Measurements from ENCODE around the gene CHST8. TPM values are rescaled to one million over a fixed set of nuclear protein-coding genes. Genes with fewer than 3 reads are reported as not detected.

CHST8 gene
- total RNA-seq, 1 experiment from 2014 or later = 0.79 TPM

DNA sequence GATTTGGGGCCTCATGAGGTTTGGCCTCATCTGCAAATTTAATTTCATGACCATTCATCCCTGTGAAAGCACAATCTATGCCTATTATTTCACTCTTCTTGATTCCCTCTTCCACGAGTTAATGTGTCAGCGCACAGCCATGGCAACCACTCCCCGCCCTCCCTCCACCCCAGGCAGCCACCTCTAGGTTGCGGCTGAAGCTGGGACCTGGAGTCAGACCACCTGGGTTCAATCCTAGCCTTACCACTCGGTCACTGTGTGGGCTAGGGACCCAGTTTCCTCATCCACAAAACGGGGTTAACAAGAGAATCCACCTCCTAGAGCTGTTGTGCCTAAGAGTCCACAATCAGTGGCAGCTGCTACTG, 9.8 kb downstream of the CHST8 start:
- DNase-seq (ENCODE audit: low read depth, low spot score) = no peak
- in situ Hi-C loops (cut with HindIII; ENCODE audit: low pct_unique_long_range_greater_than_20kb, low sequenced_read_pairs) = no loop called here

DNA sequence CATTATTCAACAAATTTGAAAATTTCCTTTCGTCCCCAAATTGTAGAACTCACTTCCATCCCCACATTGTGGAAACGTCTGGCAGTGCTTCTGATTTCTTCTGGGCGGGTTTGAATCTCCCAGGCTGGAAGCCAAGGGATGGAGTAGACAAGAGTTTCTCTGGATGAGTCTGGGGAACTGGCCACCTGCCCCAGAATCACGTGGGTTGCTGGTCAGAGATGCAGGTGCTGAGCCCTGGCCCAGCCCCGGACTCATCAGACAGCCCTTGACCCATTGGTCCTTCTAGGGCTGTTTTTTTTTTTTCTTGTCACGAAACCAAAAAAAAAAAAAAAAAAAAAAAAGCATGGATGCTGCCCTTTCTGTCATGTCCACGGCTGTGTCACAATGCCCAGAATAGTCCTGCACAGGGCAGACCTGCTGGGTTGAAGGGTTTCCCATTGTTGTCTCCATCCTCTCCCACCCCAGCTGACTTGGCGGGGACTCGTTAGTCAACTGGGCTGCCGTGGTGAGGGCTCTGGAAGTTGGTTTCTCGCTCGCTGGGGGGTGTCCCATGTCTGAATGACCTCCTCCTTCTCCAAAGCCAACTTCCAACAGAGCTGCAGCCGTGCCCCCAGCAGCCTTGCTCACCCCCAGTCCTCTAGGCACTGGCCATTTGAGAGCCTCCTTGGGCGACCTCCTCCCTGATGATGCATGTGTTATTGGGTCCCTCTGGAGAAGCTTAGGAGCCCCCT, 12.8 kb downstream of the CHST8 start:
- in situ Hi-C loops (cut with HindIII; ENCODE audit: low pct_unique_long_range_greater_than_20kb, low sequenced_read_pairs) = no loop called here
- no peak for DNase-seq (ENCODE audit: low read depth, low spot score)

DNA sequence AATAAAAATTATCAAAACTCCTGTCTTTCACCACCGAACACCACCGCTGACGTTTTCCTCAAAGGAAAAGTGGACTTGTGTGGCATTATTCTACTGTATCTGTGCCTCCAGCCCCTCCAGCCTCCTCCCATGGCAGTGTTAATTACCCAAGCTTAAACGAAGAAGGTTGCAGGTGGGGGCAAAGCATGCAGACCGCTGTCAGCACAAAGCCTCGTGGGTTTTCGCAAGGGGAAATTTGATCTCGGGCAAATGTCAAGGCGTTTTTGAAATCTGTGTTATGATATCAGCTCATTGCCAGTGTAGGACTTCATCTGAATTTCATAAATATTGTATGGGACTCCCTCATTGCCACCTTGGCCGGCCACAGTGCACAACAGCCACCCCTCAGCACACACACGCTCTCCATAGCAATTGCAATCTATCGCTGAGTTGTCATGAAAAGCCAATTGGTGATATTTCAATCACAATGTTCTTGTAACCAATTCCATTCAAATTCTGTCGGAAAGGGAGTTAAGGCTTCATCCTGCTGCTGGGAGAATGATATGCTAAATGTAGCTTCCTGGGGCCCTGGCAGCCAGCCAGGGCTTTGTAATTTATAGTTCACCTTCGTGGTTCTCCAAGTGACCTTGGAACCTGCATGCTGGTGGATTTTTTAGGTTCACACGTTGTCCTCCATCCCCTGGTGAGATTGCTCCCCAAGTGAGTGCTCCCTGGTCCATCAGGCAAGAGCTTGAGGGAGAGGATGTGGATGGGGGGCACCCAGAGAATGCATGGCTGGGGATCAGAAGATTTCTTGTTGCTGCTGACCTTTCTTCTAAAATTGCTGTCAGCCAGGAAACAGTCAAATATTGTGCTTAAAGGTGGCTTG, 16.6 kb downstream of the CHST8 start:
- DNase-seq (ENCODE audit: low read depth, low spot score) = no peak
- in situ Hi-C loops (cut with HindIII; ENCODE audit: low pct_unique_long_range_greater_than_20kb, low sequenced_read_pairs) = no loop called here

DNA sequence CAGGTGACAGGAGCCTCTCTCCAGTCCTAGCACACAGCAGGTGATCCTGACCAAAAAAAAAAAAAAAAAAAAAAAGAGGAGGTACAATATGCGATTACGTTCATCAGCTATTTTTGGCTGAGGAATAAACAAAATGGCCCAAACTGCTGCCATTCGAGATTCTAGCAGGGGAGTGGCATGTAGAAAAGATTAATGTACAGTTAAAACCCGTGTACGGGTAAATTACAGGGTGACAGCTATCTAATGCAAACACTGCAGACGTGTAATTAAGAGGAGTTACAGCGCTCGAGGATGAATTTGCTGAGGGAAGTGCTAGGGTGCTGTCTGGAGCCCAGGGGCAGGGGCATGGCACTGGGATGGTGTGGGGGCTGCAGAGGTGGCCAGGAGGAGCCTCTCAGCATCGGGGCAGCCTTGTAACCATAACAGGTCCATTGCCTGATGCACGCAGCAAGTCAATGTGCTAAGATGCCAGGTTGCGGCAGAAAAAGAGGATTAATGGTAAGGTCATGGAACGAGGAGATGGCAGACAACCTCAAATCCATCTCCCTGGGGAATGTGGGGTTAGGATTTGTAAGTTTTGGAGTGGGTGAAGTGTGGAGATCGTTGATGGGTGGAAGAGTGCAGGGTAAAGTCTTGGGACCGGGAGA, 17.4 kb downstream of the CHST8 start:
- in situ Hi-C loops (cut with HindIII; ENCODE audit: low pct_unique_long_range_greater_than_20kb, low sequenced_read_pairs) = no loop called here
- no peak for DNase-seq (ENCODE audit: low read depth, low spot score)

DNA sequence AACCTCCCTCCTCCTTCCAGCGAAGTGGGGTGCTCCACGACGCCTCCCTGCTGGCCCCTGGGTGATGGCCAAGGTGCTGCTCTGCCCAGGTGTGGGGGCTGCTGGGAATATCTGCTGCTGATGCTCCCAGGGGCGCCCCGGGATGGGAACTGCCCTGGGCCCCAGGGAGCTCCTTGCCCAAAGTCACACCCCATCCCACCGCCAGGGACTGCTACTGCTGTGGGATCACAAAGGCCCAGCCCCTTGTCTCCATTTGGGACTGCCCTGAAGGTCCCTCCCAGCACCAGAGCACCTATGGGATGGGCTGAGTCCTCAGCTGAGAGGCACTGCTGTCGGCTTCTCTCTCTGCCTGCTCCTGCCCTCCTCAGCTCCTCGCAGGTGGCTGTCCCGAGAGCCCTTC, 19.0 kb downstream of the CHST8 start:
- DNase-seq (ENCODE audit: low read depth, low spot score) = no peak
- in situ Hi-C loops (cut with HindIII; ENCODE audit: low pct_unique_long_range_greater_than_20kb, low sequenced_read_pairs) = no loop called here

DNA sequence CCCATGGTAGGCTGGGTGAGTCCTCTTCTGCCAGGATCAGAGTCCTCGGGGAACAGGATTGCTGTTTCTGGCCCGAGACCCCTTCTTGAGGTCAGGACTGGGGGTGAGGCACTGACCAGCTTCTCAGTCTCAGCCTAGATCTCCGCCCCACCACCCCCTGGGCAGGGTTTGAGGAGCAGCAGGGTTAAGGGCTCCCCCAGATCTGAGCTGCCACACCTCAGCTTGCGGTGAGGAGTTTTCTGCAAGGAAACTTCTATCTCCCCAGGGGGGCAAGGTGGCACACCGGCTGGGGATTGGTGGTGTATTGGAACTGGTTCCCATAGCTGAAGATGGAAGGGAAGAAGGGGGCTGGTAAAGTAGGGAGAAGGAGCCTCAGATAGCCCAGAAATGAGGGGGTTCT, 19.5 kb downstream of the CHST8 start:
- no peak for DNase-seq (ENCODE audit: low read depth, low spot score)
- in situ Hi-C loops (cut with HindIII; ENCODE audit: low pct_unique_long_range_greater_than_20kb, low sequenced_read_pairs) = no loop called here

DNA sequence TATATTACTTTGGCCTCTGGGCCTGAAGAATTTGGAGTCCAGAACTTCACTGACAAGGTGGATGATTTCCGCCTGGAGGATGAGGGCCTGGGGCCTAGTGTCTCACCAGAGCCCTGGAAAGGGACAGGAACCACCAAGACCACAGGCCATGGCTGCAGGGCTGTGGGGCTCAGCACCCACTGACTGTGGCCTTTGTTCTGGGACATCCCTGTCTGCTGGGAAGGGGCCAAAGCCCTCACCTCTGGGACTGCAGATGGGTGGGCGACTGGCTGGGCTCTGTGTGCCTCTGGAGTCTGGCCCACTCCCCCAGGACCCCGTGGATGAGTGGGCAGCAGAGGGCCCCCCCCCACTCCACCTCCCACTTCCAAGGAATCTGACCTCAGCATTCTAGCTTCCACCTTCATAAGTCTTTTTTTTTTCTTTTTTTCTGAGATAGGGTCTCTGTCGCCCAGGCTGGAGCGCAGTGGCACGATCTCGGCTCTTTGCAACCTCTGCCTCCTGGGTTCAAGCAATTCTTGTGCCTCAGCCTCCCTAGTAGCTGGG, 20.3 kb downstream of the CHST8 start:
- no peak for DNase-seq (ENCODE audit: low read depth, low spot score)
- in situ Hi-C loops (cut with HindIII; ENCODE audit: low pct_unique_long_range_greater_than_20kb, low sequenced_read_pairs) = no loop called here

DNA sequence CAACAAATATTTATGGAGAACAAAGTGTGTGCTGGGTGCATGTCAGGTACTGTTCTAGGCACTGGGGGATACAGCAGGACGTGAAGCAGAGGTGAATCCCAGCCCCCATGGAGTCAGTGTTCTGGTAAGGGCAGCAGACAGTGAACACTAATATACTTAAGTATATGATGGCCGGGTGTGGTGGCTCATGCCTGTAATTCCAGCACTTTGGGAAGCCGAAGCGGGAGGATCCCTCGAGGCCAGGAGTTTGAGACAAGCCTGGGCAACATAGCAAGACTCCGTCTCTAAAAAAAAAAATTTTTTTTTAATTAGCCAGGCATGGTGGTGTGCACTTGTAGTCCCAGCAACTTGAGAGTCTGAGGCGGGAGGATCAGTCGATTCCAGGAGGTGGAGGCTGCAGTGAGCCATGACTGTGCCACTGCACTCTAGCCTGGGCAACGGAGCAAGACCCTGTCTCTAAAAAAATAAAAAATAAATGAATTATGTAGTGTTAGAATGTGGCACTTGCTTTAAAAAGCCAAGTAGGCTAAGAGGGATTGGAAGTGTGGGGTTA, 22.6 kb downstream of the CHST8 start:
- DNase-seq (ENCODE audit: low read depth, low spot score) = no peak
- in situ Hi-C loops (cut with HindIII; ENCODE audit: low pct_unique_long_range_greater_than_20kb, low sequenced_read_pairs) = no loop called here

DNA sequence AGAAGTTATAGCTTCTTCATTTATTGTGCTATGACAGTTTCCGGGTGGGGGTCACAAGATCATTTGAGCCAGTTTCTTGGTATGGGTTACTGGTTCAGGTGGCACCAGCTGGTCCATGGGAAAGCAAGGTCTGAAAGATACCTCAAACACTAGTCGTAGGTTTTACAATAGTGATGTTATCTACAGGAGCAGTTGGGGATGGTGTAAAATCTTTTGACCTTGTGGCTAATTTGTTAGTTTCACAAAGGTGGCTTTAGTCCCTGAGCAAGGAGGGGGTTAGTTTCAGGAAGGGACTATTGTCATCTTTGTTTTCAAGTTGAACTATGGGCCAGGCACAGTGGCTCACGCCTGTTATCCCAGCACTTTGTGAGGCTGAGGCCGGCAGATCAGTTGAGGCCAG, 24.6 kb downstream of the CHST8 start:
- no peak for DNase-seq (ENCODE audit: low read depth, low spot score)
- in situ Hi-C loops (cut with HindIII; ENCODE audit: low pct_unique_long_range_greater_than_20kb, low sequenced_read_pairs) = no loop called here

DNA sequence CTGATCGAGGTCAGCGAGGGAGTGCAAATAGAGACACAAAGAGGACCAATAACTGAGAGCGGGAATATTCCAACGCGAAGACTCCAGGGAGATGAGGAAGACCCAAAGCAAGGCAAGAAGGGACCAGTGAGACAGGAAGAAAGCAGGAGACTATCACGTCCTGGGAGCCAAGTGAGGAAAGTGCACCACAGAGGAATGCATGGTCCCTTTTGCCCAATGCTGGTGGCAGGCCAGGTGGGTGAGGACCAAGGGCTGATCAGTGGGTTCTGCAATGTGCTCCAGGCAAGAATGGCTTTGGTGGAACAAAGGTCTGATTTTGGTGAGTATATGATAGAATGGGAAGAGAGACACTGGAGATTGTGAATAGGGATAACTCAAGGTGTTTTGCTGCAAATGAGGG, 25.4 kb downstream of the CHST8 start:
- no peak for DNase-seq (ENCODE audit: low read depth, low spot score)
- in situ Hi-C loops (cut with HindIII; ENCODE audit: low pct_unique_long_range_greater_than_20kb, low sequenced_read_pairs) = no loop called here

DNA sequence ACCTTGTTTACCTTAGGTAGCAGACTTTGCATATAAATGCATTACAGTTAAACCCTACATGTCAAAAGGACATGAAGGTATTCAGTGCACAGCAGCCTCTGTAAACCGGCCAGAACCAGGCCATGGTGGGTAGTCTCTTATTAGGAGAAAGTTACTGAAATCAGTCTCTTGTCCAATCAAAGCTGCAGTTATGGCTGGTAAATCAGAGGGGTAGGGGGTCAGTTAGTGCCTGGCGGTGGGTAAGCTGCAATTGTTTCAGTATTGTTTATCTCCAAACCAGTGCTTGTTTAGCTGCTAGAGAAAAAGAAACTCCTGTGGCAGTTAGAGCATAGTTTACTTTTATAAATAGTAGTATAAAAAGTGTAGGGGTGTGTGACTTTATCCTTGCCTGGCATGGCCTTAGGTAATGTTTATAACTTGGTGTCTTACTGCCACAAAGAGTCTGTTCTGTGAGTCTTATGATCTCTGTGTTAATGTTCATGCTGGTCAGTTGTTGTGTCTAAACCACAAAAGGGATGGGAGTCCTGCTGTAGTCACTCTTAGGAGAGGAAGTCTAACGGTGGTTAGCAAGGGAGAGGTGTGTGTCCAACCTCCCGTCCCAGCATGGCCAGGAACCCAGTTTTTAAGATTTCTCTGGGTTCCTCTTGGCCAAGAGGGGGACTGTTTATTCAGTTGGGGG, 28.0 kb downstream of the CHST8 start:
- DNase-seq (ENCODE audit: low read depth, low spot score) = peak; percentile 49
- in situ Hi-C loops (cut with HindIII; ENCODE audit: low pct_unique_long_range_greater_than_20kb, low sequenced_read_pairs) = no loop called here

DNA sequence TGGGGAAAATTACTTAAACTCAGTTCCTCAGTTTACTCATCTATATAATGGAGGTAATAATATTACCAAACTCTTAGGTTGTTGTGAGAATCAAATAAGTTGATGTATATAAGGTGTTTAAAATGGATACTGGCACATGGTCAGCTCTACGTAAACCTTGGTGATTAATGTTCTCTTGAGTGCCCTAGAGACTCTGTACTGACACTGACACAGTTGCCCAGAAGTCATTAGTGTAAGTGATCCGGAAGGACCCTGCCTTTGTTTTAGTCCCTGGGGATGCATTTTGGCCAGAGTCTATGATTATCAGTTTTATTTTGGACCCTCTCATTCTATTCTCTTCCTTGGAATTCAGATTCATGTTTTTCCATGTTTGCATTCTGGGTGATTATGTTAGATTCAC, 31.9 kb downstream of the CHST8 start:
- DNase-seq (ENCODE audit: low read depth, low spot score) = no peak
- in situ Hi-C loops (cut with HindIII; ENCODE audit: low pct_unique_long_range_greater_than_20kb, low sequenced_read_pairs) = no loop called here

DNA sequence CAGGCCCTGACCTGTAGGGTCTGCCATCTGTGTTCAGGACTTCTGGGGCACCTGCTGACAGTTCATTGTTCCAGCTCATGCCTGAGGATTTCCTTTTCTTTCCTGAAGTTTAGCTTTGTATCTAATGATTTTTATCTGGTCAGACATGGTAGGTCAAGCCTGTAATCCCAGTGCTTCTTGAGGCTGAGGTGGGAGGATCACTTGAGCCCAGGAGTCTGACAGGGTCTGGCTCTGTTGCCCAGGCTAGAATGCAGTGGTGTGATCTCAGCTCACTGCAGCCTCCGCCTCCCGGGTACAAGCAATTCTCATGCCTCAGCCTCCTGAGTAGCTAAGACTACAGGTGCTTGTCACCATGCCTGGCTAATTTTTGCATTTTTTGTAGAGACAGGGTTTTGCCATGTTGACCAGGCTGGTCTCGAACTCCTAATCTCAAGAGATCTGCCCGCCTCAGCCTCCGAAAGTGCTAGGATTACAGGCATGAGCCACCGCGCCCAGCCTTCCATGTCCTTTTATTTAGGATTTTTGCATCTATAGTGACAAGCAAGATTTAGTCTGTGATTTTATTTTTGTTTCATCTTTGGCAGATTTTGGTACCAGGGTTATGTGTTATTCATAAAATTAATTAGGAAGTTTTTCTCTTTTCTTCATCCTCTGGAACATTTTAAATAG, 33.2 kb downstream of the CHST8 start:
- no peak for DNase-seq (ENCODE audit: low read depth, low spot score)
- in situ Hi-C loops (cut with HindIII; ENCODE audit: low pct_unique_long_range_greater_than_20kb, low sequenced_read_pairs) = no loop called here

DNA sequence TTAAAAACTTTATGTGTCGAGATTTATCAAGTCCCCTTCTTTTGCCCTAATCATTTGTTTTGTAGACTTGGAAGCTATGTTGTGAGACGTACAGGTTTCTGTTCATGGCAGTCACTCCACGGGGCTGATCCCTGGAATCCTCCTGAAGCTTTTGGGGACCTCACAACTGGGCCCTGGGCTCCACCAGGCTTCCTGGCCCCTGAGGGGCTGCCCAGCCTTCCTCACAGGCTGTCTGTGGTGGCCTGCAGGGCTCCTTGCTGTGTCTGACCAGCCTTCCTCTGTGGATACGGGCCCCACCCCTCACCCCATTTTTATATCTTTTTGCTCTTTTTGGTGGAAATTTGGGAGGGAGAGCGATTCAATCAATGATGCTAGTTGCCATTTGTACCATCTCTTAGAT, 38.1 kb downstream of the CHST8 start:
- in situ Hi-C loops (cut with HindIII; ENCODE audit: low pct_unique_long_range_greater_than_20kb, low sequenced_read_pairs) = no loop called here
- no peak for DNase-seq (ENCODE audit: low read depth, low spot score)

DNA sequence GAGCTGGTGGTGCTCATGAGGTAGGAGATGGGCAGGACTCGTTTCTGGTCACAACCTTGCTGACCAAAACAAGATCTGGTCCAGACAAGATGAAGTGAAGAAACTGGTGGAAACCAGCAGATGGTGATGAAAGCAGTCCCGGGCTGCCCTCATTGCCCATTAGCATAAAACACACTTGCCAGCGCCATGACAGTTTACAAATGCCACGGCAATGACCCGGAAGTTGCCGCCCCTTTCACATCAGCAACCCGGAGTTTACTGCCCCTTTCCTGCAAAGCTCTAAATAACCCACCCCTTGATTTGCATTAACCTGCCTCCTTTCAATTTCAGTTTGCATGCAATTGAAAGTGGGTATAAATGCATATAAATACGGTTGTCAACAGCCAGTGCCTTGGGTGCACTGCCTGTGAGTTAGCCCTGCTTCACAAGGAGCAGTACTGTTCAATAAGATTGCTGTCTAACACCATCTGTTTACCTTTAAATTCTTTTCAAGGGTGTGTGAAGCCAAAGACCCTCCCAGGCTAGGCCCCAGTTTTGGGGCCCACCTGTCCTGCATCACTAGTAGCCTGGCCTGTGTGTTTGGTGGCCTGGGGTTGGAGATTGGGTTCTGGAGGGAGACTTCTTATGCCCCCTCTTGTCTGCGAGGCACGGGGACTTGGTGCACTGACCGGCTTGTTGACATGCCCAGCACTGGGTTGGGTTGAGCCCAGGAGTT, 38.8 kb downstream of the CHST8 start:
- no peak for DNase-seq (ENCODE audit: low read depth, low spot score)
- in situ Hi-C loops (cut with HindIII; ENCODE audit: low pct_unique_long_range_greater_than_20kb, low sequenced_read_pairs) = no loop called here

DNA sequence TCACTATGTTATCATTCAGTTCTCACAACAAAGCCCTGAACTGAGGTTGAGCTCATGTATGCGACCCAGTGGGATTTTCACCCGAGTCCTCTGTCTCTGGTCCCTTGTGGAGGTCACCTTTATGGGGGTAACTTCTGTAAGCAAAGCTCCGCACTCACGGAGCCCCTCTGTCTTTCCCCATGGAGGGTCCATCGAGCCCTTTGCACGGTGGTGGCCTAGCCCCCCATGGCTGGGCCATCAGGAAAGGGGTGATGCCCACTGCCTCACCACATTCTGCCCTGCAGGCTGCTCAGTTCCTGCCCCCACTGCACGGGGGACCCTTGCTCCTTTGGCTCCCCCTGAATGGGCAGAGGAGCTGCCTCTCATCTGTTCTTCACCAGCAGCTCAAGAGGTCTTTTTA, 39.6 kb downstream of the CHST8 start:
- in situ Hi-C loops (cut with HindIII; ENCODE audit: low pct_unique_long_range_greater_than_20kb, low sequenced_read_pairs) = no loop called here

More for the DNA sequence above, 39.6 kb downstream of the CHST8 start:
- no peak for DNase-seq (ENCODE audit: low read depth, low spot score)

Data from SK-MEL-5 (cell line).